Heart left ventricle (tissue), 16 donors: ENCODE measurements around the gene TMEM109. TPM values are rescaled to one million over a fixed set of nuclear protein-coding genes. Genes with fewer than 3 reads are reported as not detected.
A peak's percentile ranks its signal among the peaks of the same experiment; 100 is the strongest.

Experiments
- ATAC-seq, 4 donors: fragments of 200-7000 bp; cut with Tn5 transposase; one replicate each; pipeline ENCODE4 v1.9.1; 2020 to 2022; ENCODE audit warnings: moderate library complexity in 4 of 4, mild to moderate bottlenecking in 3 of 4, moderate number of reproducible peaks in 1 of 4
- DNase-seq, 5 donors: peaks; one replicate each; pipeline ENCODE4 v3.0.0-alpha.2; 2020
- H3K27ac ChIP-seq, 12 donors: fragments of 200-600 bp; sonication (generic) in 4 of 12; one replicate each; pipeline versions ENCODE4 v1.5.0 to v1.8.0; 2016 to 2022; ENCODE audit warnings: mild to moderate bottlenecking in 2 of 12
- H3K27me3 ChIP-seq, 9 donors: fragments of 200-600 bp; sonication (generic) in 2 of 9; one replicate each; pipeline versions ENCODE4 v1.5.1 to v1.8.0; 2016 to 2022; ENCODE audit warnings: mild to moderate bottlenecking in 3 of 9
- H3K36me3 ChIP-seq, 9 donors: fragments of 200-600 bp; sonication (generic) in 2 of 9; one replicate each; pipeline versions ENCODE4 v1.5.0 to v1.8.0; 2018 to 2022; ENCODE audit warnings: mild to moderate bottlenecking in 2 of 9
- H3K4me1 ChIP-seq, 12 donors: fragments of 200-600 bp; sonication (generic) in 4 of 12; one replicate each; pipeline versions ENCODE4 v1.5.0 to v1.8.0; 2016 to 2022; ENCODE audit warnings: mild to moderate bottlenecking in 3 of 12
- H3K4me3 ChIP-seq, 12 donors: fragments of 200-600 bp; sonication (generic) in 4 of 12; one replicate each; pipeline versions ENCODE4 v1.5.0 to v1.8.0; 2017 to 2022; ENCODE audit warnings: mild to moderate bottlenecking in 9 of 12, moderate library complexity in 4 of 12
- H3K9me3 ChIP-seq, 12 donors: fragments of 200-600 bp; sonication (generic) in 4 of 12; one replicate each; pipeline versions ENCODE4 v1.5.0 to v1.8.0; 2016 to 2022; ENCODE audit warnings: mild to moderate bottlenecking in 1 of 12
- POLR2A ChIP-seq, 2 donors: fragments of 450-650 bp; IDR thresholded peaks; one replicate each; pipeline ENCODE4 v1.6.1; 2017; ENCODE audit warnings: antibody characterized with exemption in 2 of 2, mild to moderate bottlenecking in 2 of 2, moderate library complexity in 2 of 2
- WGBS, 4 donors: extraction: QIAGEN DNeasy Blood & Tissue Kit in 2 of 4; methylation state at CpG; one replicate each; pipeline versions ENCODE4 v1.1.5 to v1.1.7; 2013 to 2018; 5-methylcytosine and 5-hydroxymethylcytosine counted together
- intact Hi-C, 10 donors: fragments of 100-400 bp; cut with DNase I; formaldehyde crosslinking; loops; one replicate each; pipeline versions ENCODE4 v1.11.1 to v1.14.2; 2022
- polyA plus RNA-seq, 2 donors: library from polyadenylated mRNA; stranded (reverse); fragments of 200-250 nt; gene quantifications; one replicate each; pipeline ENCODE4 v1.2.3, GENCODE V29; 2013
- total RNA-seq, 9 donors: library from RNA; depleted of rRNA in 2 of 9; stranded (reverse); fragments of >200 nt in 2 of 9; fragmentation: NEBNext Ultra II Directional in 3 of 9; extraction: Animal tissue kit (Norgen Biotek cat#: 25700) in 3 of 9; gene quantifications; one replicate each; pipeline versions ENCODE4 v1.1.0 to v1.2.4, GENCODE V29; 2016 to 2023
- TF ChIP-seq, protein P1 (sequence below), 12 donors: fragments of 200-600 bp; sonication (generic) in 4 of 12; IDR thresholded peaks; one replicate each; pipeline versions ENCODE4 v1.5.0 to v1.8.0; 2018 to 2022; ENCODE audit warnings: antibody characterized with exemption in 12 of 12, mild to moderate bottlenecking in 5 of 12
- donor health status: ischemic (EF 13 %, LVEDD 7.1; RV severe dilation, severe dysfunction).
- donor health status: healthy with polysubstance abuse.
- donor health status: DM: no; HTN: yes; CAD: no.
- donor health status: DM: no; HTN: no; CAD: no.
- donor health status: ischemic (EF 25% LVEDD 6.9; RV normal size, moderate dysfunction).
- donor health status: ischemic (EF 25% LVEDD 5.7; RV mildly dilated, moderate dysfunction).
- donor health status: healthy.
- donor health status: DM: yes; HTN: yes; CAD: no.
- donor health status: ischemic (EF 35%, LVEDD 5.7; RV mildly dilated, moderate dysfunction).
- donor health status: nonischemic (EF 11% LVEDD 7.7; RV severe dilation, severe dysfunction).
- donor health status: DM: yes; HTN: yes; CAD: no.
- donor health status: PGD.
- donor health status: ischemic (EF 29% LVEDD 5.4; RV normal size, mild dysfunction).
- donor health status: nonischemic (EF 23%, LVEDD 6.1; RV moderate dilation, normal function).

TMEM109 gene
- total and polyA plus RNA-seq, 11 donors, result 71.8 to 131 (median 96.3) TPM

DNA sequence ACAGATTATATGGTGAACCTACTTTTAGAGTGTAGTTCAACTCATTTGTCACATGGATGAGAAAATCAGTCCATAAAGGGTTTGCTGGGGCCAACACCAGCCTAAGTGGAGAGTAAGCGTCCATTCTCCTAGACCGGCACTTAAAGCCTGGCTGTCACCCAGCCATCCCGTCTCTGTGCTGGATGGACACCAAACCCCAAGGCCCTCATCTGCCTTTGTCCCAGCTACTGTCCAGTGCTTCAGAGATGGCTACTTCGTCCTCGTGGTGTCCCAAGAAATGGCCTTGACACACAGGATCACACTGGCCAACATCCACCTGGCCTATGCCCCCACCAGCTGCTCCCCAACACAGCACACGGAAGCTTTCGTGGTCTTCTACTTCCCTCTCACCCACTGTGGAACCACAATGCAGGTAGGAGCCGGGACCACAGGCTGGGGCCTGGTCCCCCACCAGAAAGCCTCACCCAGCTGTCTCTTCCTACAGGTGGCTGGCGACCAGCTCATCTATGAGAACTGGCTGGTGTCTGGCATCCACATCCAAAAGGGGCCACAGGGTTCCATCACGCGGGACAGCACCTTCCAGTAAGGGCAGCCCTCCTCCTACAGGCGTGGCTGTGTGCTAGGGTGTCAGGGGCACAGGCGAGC, 43.1 kb upstream of the TMEM109 start:
- Histone ChIP-seq H3K9me3 (no peaks in the 10 kb centered on the region), H3K36me3 (no peaks in the 10 kb centered on the region), H3K4me1 (peaks cover 5 to 55% (median 28%) of the 10 kb centered on the region in 12 donors), H3K4me3 (no peak overlapping the region), H3K27me3 (no peaks in the 10 kb centered on the region), H3K27ac (peak overlapping the region in 8 of 12 donors; percentile 10 to 78 (median 57))
- no peak for ATAC-seq
- intact Hi-C loops, result no loop called here
- 64 to 79% (median 77%) methylated on average over 8 to 13 of the region's 13 CpGs for WGBS, 4 donors
- TF ChIP-seq, protein P1, sequence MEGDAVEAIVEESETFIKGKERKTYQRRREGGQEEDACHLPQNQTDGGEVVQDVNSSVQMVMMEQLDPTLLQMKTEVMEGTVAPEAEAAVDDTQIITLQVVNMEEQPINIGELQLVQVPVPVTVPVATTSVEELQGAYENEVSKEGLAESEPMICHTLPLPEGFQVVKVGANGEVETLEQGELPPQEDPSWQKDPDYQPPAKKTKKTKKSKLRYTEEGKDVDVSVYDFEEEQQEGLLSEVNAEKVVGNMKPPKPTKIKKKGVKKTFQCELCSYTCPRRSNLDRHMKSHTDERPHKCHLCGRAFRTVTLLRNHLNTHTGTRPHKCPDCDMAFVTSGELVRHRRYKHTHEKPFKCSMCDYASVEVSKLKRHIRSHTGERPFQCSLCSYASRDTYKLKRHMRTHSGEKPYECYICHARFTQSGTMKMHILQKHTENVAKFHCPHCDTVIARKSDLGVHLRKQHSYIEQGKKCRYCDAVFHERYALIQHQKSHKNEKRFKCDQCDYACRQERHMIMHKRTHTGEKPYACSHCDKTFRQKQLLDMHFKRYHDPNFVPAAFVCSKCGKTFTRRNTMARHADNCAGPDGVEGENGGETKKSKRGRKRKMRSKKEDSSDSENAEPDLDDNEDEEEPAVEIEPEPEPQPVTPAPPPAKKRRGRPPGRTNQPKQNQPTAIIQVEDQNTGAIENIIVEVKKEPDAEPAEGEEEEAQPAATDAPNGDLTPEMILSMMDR (IDR thresholded peaks at IDR 0.05), result no peak
- no peak for TF ChIP-seq POLR2A (IDR thresholded peaks at IDR 0.05)
- peak in 2 of 5 donors; percentile 8 to 28 for DNase-seq

DNA sequence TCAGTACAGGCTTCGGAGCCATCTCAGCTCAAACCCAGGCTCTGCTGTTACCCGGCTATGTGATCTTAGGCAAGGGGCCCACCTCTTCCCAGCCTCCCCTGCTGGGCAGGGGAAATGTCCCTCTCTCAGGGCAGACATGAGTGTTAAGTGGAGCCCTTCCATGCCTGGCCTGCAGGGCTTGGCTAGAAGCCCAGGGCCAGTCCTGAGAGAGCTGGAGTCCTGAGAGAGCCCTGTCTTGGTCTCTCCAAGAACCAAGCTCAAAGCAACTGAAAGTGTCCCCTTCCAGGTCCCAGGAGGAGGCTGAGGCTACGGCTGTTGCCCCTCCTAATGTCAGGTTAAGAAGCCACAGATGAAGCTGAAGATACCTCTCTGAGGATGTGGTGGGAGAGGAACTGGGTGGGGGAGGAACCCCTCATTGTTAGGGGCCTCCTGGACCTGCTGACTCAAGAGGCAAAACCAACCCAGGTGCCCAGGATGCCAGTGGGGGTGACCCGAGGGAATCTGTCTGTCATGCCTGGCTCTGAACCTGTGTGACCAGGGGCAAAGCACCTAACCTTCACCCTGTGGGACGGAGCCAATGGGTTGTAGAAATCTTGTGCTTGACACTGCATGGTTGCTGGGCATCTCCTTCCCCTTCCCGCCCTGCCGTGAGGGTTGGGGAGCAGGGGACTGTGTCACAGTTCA, 42.4 kb upstream of the TMEM109 start:
- Histone ChIP-seq H3K27ac (peak overlapping the region in 9 of 12 donors; percentile 10 to 78 (median 56)), H3K9me3 (no peaks in the 10 kb centered on the region), H3K36me3 (no peaks in the 10 kb centered on the region), H3K4me3 (no peak overlapping the region), H3K27me3 (no peaks in the 10 kb centered on the region), H3K4me1 (peaks cover 5 to 55% (median 28%) of the 10 kb centered on the region in 12 donors)
- 68 to 80% (median 70%) methylated on average over 5 to 7 of the region's 7 CpGs for WGBS, 4 donors
- DNase-seq (peak in 4 of 5 donors; percentile 45 to 81 (median 76)), ATAC-seq (peak; percentile 74 to 81 (median 78))
- intact Hi-C loops, result no loop called here
- TF ChIP-seq, protein P1 (IDR thresholded peaks at IDR 0.05), result peak in 7 of 12 donors; percentile 14 to 44 (median 28)
- TF ChIP-seq POLR2A (IDR thresholded peaks at IDR 0.05), result no peak

DNA sequence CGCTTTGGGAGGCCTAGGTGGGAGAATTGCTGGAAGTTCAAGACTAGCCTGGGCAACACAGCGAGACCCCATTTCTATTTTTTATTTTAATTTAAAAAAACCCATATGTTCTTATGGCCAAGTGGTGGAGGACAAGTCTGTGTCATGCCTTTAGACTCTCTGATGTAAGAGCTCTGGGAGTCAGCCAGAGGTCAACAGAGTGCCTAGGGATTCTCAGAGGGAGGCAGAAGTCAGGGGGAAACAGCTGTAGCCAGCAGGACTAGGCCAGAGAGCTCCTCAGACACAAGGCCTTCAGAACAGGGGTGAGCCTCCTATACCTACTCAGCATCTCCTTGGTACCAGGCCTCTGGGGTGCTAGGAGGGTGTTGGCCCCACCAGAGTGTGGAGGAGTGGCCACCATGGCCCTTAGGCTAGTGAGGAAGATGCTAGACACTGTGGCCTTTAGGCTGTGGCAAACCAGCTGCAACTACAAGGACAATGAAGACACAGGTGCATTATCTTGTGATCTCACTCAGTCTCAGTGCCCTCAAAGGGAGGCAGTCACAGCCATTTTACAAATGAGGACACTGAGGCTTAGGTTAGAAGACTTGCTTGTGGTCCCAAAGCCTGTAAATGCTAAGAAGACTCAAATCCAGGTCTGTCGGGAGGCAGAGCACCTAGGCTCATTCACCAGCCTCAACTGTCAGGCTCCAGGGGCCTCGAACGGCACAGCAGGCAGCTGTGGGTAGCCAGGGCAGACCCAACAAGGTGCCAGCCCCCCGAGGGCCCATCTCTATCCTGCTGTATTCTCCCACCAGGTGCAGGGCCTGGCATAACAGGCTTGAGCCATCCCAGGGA, 41.6 kb upstream of the TMEM109 start:
- intact Hi-C loops, result no loop called here
- WGBS, 4 donors, result 82 to 92% (median 89%) methylated on average over 5 to 6 of the region's 6 CpGs
- TF ChIP-seq, protein P1 (IDR thresholded peaks at IDR 0.05), result no peak
- no peak for TF ChIP-seq POLR2A (IDR thresholded peaks at IDR 0.05)
- H3K4me1 ChIP-seq, result peaks cover 5 to 53% (median 30%) of the 10 kb centered on the region in 12 donors
- H3K36me3 ChIP-seq, result no peaks in the 10 kb centered on the region
- peak; percentile 63 to 84 (median 74) for ATAC-seq
- H3K9me3 ChIP-seq, result no peaks in the 10 kb centered on the region
- no peaks in the 10 kb centered on the region for H3K27me3 ChIP-seq
- H3K4me3 ChIP-seq, result no peak overlapping the region
- DNase-seq, result peak in 4 of 5 donors; percentile 69 to 81 (median 76)
- peak overlapping the region in 10 of 12 donors; percentile 10 to 78 (median 60) for H3K27ac ChIP-seq
